Vagina (tissue), 2 donors: Measurements from ENCODE around the gene TOMM5.

ENCODE experiments used
- CTCF ChIP-seq, 3 experiments: fragments of 450-650 bp in 2 of 3; fragments of 200-600 bp in 1 of 3; sonication (generic) in 1 of 3; IDR thresholded peaks; one replicate each; pipeline ENCODE4 v1.5.1; 2017 to 2019; ENCODE audit warnings: antibody characterized with exemption in 3 of 3, mild to moderate bottlenecking in 2 of 3, moderate library complexity in 2 of 3
- POLR2A ChIP-seq, 2 donors: fragments of 450-650 bp; IDR thresholded peaks; one replicate each; pipeline ENCODE4 v1.6.1; 2017; ENCODE audit warnings: antibody characterized with exemption in 2 of 2, mild to moderate bottlenecking in 2 of 2, moderate library complexity in 2 of 2
- POLR2AphosphoS5 ChIP-seq, 2 donors: sonication (generic); formaldehyde crosslinking; IDR thresholded peaks; one replicate each; pipeline ENCODE4 v1.9.0; 2017; ENCODE audit warnings: antibody characterized with exemption in 2 of 2, mild to moderate bottlenecking in 2 of 2, low read depth in 1 of 2; ENCODE audit not compliant: insufficient read depth in 1 of 2

GRCh38 chr9:37541465-37541864 is 50.9 kb downstream of the TOMM5 start:
- TF ChIP-seq CTCF (IDR thresholded peaks at IDR 0.05) (no peak), POLR2A (IDR thresholded peaks at IDR 0.05) (no peak), POLR2AphosphoS5 (IDR thresholded peaks at IDR 0.05; ENCODE audit: insufficient read depth in 1 of 2, low read depth in 1 of 2) (no peak)
